HUDEP-2 (cell line): ENCODE data around the gene HPSE2.
A peak's percentile ranks its signal among the peaks of the same experiment; 100 is the strongest.

ENCODE experiments used
- DNase-seq, 76 experiments: peaks; one replicate each; lab custom pipeline; 2025; ENCODE audit not compliant: unreplicated experiment in 76 of 76; lab: John Stamatoyannopoulos, UW

HPSE2 gene

GRCh38 chr10:98858525-98858924 lies 377.1 kb downstream of the HPSE2 start:
- peak in 16 of 76 experiments; percentile 1 to 17 (median 5) for DNase-seq

- no peak for DNase-seq
Measured at GRCh38 chr10:98855403-98856189, 380.1 kb downstream of the HPSE2 start.

GRCh38 chr10:98852686-98853085 lies 383.0 kb downstream of the HPSE2 start:
- peak in 1 of 76 experiments; percentile 2 for DNase-seq

- DNase-seq: no peak
Measured at GRCh38 chr10:98848361-98848760, 387.3 kb downstream of the HPSE2 start.

- no peak for DNase-seq
Measured at GRCh38 chr10:98846787-98847186, 388.9 kb downstream of the HPSE2 start.

- DNase-seq: no peak
Measured at GRCh38 chr10:98833542-98833941, 402.1 kb downstream of the HPSE2 start.

- no peak for DNase-seq
Measured at GRCh38 chr10:98832738-98833137, 402.9 kb downstream of the HPSE2 start.

GRCh38 chr10:98832196-98832595 lies 403.5 kb downstream of the HPSE2 start:
- DNase-seq: no peak

- no peak for DNase-seq
Measured at GRCh38 chr10:98831391-98831790, 404.3 kb downstream of the HPSE2 start.

- DNase-seq: no peak
Measured at GRCh38 chr10:98825741-98826140, 409.9 kb downstream of the HPSE2 start.

- DNase-seq: no peak
Measured at GRCh38 chr10:98817396-98817795, 418.3 kb downstream of the HPSE2 start.

- no peak for DNase-seq
Measured at GRCh38 chr10:98815039-98815885, 420.4 kb downstream of the HPSE2 start.

GRCh38 chr10:98814470-98814869 lies 421.2 kb downstream of the HPSE2 start:
- DNase-seq: no peak

- no peak for DNase-seq
Measured at GRCh38 chr10:98808282-98808892, 427.3 kb downstream of the HPSE2 start.

GRCh38 chr10:98800263-98800662 lies 435.4 kb downstream of the HPSE2 start:
- no peak for DNase-seq

GRCh38 chr10:98795467-98795866 lies 440.2 kb downstream of the HPSE2 start:
- no peak for DNase-seq

- DNase-seq: peak in 26 of 76 experiments; percentile 1 to 44 (median 18)
Measured at GRCh38 chr10:98790817-98791216, 444.8 kb downstream of the HPSE2 start.

- DNase-seq: peak in 7 of 76 experiments; percentile 0 to 37 (median 11)
Measured at GRCh38 chr10:98778277-98778759, 457.3 kb downstream of the HPSE2 start.

- no peak for DNase-seq
Measured at GRCh38 chr10:98758463-98758862, 477.2 kb downstream of the HPSE2 start.

GRCh38 chr10:98748298-98748697 lies 487.4 kb downstream of the HPSE2 start:
- peak in 28 of 76 experiments; percentile 2 to 53 (median 20) for DNase-seq

GRCh38 chr10:98745645-98746044 lies 490.0 kb downstream of the HPSE2 start:
- peak in 4 of 76 experiments; percentile 4 to 9 (median 6) for DNase-seq
